ENCODE results near the gene ZKSCAN3.
A peak's percentile ranks its signal among the peaks of the same experiment; 100 is the strongest.
"Not testable (repeated sequence)": the region's sequence is repeated elsewhere in the genome, so short reads cannot be mapped to it uniquely, and the experiment has no call there.

The ZKSCAN3 gene

DNA sequence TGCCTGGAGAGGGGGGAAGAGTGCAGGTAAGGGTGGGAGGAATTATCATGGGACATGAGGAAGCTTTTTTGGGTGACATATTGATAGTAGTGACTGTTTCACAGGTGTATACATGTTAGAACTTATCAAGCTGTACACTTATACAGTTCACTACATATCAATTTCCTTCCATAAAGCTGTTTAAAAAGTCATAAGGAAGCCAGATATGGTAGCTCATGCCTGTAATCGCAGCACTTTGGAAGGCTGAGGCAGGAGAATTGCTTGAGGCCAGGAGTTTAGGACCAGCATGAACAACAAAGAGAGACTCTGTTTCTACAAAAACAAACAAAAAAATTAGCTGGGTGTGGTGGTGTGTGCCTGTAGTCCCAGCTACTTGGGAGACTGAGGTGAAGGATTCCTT, 28.1 kb downstream of the ZKSCAN3 start:
- DNase-seq: no peak

- DNase-seq: no peak
Measured at GRCh38 chr6:28378644-28379043, 28.9 kb downstream of the ZKSCAN3 start.

DNA sequence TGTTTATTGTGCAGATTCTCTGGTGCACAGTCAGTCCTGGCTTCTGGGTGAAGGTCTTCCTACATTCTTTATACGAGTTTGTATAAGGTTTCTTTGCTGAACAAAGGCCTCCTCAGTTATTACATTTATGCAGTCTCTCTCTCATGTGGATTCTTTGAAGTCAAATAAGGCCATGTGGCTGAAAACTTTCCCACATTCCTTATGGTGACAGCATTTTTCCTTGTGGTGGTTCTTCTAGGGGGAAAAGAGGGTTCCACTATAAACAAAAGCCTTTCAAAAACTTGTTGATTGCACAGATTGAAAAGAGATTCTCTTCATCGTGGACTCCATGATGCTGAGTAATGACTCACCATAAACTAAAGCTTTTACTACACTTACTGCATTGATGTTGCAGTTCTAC, 30.6 kb downstream of the ZKSCAN3 start:
- DNase-seq: no peak

GRCh38 chr6:28383235-28384142, 33.7 kb downstream of the ZKSCAN3 start:
- peak; percentile 68 to 86 for DNase-seq

- DNase-seq: no peak
Measured at GRCh38 chr6:28384143-28384533, 34.4 kb downstream of the ZKSCAN3 start.

DNA sequence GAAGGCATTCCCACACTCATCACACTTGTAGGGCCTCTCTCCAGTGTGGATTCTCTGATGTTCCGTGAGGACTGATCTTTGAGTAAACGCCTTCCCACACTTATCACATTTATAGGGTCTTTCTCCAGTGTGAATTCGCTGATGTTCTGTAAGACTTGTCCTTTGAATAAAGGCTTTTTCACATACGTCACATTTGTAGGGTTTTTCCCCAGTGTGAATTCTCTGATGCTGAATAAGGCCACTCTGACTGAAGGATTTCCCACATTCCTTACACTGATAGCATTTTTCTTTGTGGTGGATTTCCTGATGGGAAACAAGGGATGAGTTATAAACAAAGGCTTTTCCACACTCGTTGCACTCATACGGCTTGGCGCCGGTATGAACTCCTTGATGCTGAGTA, 40.9 kb downstream of the ZKSCAN3 start:
- DNase-seq: no peak

- DNase-seq: no peak
Measured at GRCh38 chr6:28393912-28394662, 44.3 kb downstream of the ZKSCAN3 start.

DNA sequence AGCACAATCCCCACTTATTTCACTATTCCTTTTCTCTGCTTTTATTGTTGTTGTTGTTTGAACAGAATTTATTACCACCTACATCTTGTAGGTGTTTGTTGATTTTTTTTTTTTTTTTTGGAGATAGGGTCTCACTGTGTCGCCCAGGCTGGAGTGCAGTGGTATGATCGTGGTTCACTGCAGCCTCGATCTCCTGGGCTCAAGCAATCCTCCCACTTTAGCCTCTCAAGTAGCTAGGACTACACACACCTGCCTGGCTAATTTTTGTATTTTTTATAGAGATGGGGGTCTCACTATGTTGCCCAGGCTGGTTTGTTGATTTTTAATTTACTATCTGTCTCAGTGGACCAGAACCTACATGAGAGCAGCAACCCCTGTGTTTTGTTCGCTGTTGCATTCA, 46.2 kb downstream of the ZKSCAN3 start:
- DNase-seq: no peak

DNA sequence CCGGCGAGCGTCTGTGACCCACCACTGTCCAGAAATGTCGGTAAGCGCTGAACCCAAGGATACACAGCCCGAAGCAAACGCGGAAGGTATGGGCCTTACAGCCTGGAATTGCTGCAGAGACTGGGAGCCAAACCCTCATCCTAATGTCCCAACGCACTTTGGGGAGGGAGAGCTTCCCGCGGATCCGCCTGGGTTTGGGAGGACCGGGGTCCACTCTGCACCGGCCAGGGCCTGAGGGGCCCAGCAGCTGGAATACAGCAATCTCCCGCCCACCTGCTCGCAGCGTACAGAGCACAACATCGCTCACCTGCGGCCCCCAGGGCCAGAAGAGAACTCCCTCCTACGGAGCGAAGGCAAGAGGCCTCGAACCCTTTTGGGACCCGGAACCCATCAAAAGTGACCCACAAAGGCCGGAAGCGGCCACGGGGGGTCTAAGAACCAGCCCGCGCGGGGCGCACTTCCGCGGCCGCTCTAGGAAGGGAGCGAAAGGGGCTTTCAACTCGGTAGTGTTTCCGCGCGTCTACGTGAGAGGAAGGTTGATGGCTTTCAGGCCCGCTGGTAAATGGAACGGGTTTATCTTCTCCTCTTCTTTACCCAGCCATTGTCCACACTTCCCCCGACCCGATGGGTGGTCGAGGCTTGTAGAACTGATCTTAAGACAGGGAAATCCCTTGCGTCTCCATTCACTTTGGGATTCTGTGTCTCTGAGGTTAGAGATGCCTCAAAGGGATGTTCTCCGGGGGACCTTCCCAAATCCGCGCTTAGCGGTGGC, 49.8 kb downstream of the ZKSCAN3 start, which contains the start of gene ZSCAN12:
Gene ZSCAN12, minus strand, starts transcription at position 398 of the 772 bp plus-strand sequence. CDS start 1,342 bp downstream, outside the sequence.
- DNase-seq: peak; percentile 86 to 91

DNA sequence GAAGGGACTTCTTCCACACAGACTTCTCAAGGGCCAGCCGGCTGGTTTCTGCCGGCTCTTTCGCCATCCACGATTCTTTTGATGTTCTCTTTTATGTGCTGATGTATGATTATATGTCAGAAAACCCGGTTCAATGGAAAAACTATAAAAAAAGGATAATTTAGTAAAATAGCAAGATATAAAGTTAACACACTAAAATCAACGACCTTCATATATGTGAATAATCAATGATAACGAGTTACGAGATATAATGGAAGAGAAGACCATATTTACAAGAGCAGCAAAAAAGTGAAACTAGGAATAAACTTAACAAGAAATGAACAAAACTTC, 50.3 kb downstream of the ZKSCAN3 start:
- no peak for DNase-seq

- no peak for DNase-seq
Measured at GRCh38 chr6:28401172-28401571, 51.4 kb downstream of the ZKSCAN3 start.

- no peak for DNase-seq
Measured at GRCh38 chr6:28402197-28402596, 52.5 kb downstream of the ZKSCAN3 start.

DNA sequence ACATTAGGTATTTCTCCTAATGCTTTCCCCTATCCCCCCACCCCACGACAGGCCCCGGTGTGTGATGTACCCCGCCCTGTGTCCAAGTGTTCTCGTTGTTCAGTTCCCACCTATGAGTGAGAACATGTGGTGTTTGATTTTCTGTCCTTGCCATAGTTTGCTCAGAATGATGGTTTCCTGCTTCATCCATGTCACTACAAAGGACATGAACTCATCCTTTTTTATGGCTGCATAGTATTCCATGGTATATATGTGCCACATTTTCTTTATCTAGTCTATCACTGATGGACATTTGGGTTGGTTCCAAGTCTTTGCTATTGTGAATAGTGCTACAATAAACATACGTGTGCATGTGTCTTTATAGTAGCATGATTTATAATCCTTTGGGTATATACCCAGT, 54.2 kb downstream of the ZKSCAN3 start:
- DNase-seq: not testable (repeated sequence)

DNA sequence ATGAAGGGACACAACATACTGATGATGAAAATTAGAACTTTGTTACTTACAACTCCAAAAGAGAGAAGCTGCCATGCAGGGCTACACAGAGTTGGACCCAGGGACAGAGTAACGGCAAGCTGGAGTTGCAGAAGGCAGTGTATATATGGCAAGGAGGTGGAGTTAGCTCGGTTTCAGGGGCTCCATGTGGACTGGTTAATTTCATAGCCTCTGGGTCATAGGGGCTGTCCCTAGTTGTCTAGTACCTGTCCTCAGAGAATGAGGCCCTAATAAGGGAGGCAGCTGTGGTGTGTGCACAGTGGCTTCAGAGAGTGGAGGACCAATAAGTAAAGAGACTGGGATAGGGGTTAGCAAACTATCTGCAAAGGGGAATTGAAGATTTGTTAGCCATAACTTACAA, 57.7 kb downstream of the ZKSCAN3 start:
- DNase-seq: no peak

DNA sequence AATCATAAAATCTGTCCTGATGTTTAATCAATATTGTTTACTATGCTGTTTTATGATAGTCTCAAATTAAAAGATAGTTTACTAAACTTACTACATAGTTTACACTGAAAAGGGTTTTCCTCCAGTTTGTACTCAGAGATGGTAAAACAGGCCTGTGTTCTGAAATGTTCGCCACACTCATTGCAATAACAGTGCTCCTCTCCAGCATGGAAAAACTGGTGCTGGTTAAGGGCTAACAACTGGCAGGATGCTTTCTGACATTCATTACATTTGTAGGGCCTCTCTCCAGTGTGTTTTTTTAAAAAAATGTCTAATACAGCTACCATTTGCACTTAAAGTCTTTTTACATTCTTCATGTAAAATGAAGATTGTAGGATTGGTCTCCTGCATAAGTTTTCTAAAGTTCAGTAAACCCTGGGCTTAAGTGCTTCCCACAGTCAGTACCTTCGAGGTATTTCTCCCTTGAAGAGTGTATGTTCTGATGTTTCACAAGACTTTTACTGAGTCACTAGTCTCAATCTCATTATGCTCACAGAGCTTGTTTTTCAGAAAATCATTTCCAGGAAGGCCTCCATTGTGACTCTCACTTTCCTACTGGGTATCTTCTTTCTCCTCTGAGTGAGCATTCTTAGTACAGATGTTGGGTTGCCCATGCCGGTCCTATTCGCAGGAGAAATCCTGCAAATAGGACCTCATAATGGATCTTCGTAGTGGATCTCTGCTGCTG, 58.5 kb downstream of the ZKSCAN3 start:
- no peak for DNase-seq

GRCh38 chr6:28410767-28411166, 61.0 kb downstream of the ZKSCAN3 start:
- DNase-seq: no peak

- no peak for DNase-seq
Measured at GRCh38 chr6:28413681-28414080, 63.9 kb downstream of the ZKSCAN3 start.
